BJ (cell line): ENCODE measurements around the gene THOC1. TPM values are rescaled to one million over a fixed set of nuclear protein-coding genes. Genes with fewer than 3 reads are reported as not detected.
"Not testable (repeated sequence)": the region's sequence is repeated elsewhere in the genome, so short reads cannot be mapped to it uniquely, and the experiment has no call there.

Source experiments
- CTCF ChIA-PET: fragments of 350-600 bp; formaldehyde crosslinking; extraction: SDS; loops from one replicate; lab custom pipeline; 2021; ENCODE audit warnings: antibody characterized with exemption, inconsistent platforms; lab: Yijun Ruan, JAX
- POLR2A ChIA-PET: fragments of 300-600 bp; sonication (Branson Sonifier 250); formaldehyde crosslinking; extraction: SDS; loops from one replicate; lab custom pipeline; 2021; ENCODE audit warnings: antibody characterized with exemption; lab: Charles Lee
- DNase-seq: peaks from one replicate; pipeline ENCODE4 v3.0.0-alpha.2; 2011; ENCODE audit warnings: low read depth
- H3K27me3 ChIP-seq: 2 replicates; pipeline ENCODE4 v1.6.0; 2011; ENCODE audit warnings: low read length; ENCODE audit not compliant: control insufficient read depth, insufficient read depth
- H3K36me3 ChIP-seq: 2 replicates; pipeline ENCODE4 v1.5.1; 2011; ENCODE audit warnings: low read length; ENCODE audit not compliant: control insufficient read depth, insufficient read depth
- H3K4me3 ChIP-seq: 2 replicates; pipeline ENCODE4 v1.5.1; 2011; ENCODE audit warnings: low read depth, mild to moderate bottlenecking, control low read depth, low read length
- CTCF ChIP-seq: IDR thresholded peaks from 2 replicates; pipeline ENCODE4 v1.5.1; 2011; ENCODE audit warnings: low read depth, mild to moderate bottlenecking, control low read depth, inconsistent platforms, low read length, moderate library complexity; ENCODE audit not compliant: insufficient read depth
- polyA plus RNA-seq: library from polyadenylated mRNA; depleted of rRNA; stranded (reverse); fragments of >200 nt; gene quantifications from 2 replicates; pipeline ENCODE4 v1.2.3, GENCODE V29; 2011

THOC1 gene
- polyA plus RNA-seq, 1 experiment, result 8.7 TPM

- Histone ChIP-seq H3K4me3 (no peak overlapping the region), H3K36me3 (no peaks in the 10 kb centered on the region), H3K27me3 (peaks cover 18% of the 10 kb centered on the region)
- ChIA-PET POLR2A (no interaction called here), CTCF (no interaction called here)
- no peak for TF ChIP-seq CTCF
- DNase-seq, result no peak
Observed at GRCh38 chr18:312415-312814, 44.6 kb upstream of the THOC1 start.

GRCh38 chr18:310042-310441 lies 42.2 kb upstream of the THOC1 start:
- TF ChIP-seq CTCF, result no peak
- no peak for DNase-seq
- ChIA-PET CTCF (no interaction called here), POLR2A (no interaction called here)
- Histone ChIP-seq H3K27me3 (peaks cover 20% of the 10 kb centered on the region), H3K4me3 (no peak overlapping the region), H3K36me3 (no peaks in the 10 kb centered on the region)

- DNase-seq, H3K36me3 ChIP-seq, H3K4me3 ChIP-seq, CTCF ChIA-PET, POLR2A ChIA-PET: not testable (repeated sequence)
- peaks cover 21% of the 10 kb centered on the region for H3K27me3 ChIP-seq
Observed at GRCh38 chr18:308086-308485, 40.2 kb upstream of the THOC1 start.

GRCh38 chr18:306608-307255 lies 38.9 kb upstream of the THOC1 start:
- CTCF ChIA-PET, result interaction anchor here (0.7 kb wide), 1 partner anchor 55 kb away, joined by 3 read pairs; no protein-coding TSS in a partner anchor
- no peaks in the 10 kb centered on the region for H3K36me3 ChIP-seq

GRCh38 chr18:305003-305501 lies 37.2 kb upstream of the THOC1 start:
- no peak overlapping the region for H3K4me3 ChIP-seq
- TF ChIP-seq CTCF, result no peak
- peaks cover 17% of the 10 kb centered on the region for H3K27me3 ChIP-seq
- POLR2A ChIA-PET, result no interaction called here
- CTCF ChIA-PET, result interaction anchor here (0.7 to 1.4 kb wide), 3 partner anchors 11 to 212 kb away, joined by 3 read pairs; no protein-coding TSS in a partner anchor
- no peaks in the 10 kb centered on the region for H3K36me3 ChIP-seq
- DNase-seq, result no peak

More at GRCh38 chr18:306608-307255, 38.9 kb upstream of the THOC1 start:
- Histone ChIP-seq H3K4me3 (no peak overlapping the region), H3K27me3 (peaks cover 18% of the 10 kb centered on the region)
- POLR2A ChIA-PET, result no interaction called here
- DNase-seq, result no peak
- TF ChIP-seq CTCF, result no peak

GRCh38 chr18:303607-304006 lies 35.8 kb upstream of the THOC1 start:
- ChIA-PET POLR2A (interaction anchor here (0.6 kb wide), 1 partner anchor 392 kb away, joined by 4 read pairs; no protein-coding TSS in a partner anchor), CTCF (interaction anchor here (0.6 to 1.3 kb wide), 3 partner anchors 13 to 527 kb away, joined by 3 to 4 read pairs (median 4); no protein-coding TSS in a partner anchor)
- peaks cover 16% of the 10 kb centered on the region for H3K27me3 ChIP-seq
- no peak overlapping the region for H3K4me3 ChIP-seq
- no peak for TF ChIP-seq CTCF
- DNase-seq, result no peak
- H3K36me3 ChIP-seq, result no peaks in the 10 kb centered on the region
